Measurements from ENCODE around the gene AP3B1. TPM values are rescaled to one million over a fixed set of nuclear protein-coding genes. Genes with fewer than 3 reads are reported as not detected.

The AP3B1 gene
- total RNA-seq, 4 donors from 2014 or later = 33.8 to 38.6 (median 36.0) TPM

- no peak overlapping the region for H3K27ac ChIP-seq
- 86 to 94% methylated on average over 3 of the region's 3 CpGs for WGBS, 2 donors (ENCODE audit: low coverage in 1 of 2)
- no peak for ATAC-seq
- H3K36me3 ChIP-seq = no peaks in the 10 kb centered on the region
- H3K4me1 ChIP-seq = no peaks in the 10 kb centered on the region
- H3K9me3 ChIP-seq = peaks cover 0 to 5% (median 0%) of the 10 kb centered on the region in 3 donors
- H3K4me3 ChIP-seq = no peak overlapping the region
- no peaks in the 10 kb centered on the region for H3K27me3 ChIP-seq
- TF ChIP-seq, protein P1, sequence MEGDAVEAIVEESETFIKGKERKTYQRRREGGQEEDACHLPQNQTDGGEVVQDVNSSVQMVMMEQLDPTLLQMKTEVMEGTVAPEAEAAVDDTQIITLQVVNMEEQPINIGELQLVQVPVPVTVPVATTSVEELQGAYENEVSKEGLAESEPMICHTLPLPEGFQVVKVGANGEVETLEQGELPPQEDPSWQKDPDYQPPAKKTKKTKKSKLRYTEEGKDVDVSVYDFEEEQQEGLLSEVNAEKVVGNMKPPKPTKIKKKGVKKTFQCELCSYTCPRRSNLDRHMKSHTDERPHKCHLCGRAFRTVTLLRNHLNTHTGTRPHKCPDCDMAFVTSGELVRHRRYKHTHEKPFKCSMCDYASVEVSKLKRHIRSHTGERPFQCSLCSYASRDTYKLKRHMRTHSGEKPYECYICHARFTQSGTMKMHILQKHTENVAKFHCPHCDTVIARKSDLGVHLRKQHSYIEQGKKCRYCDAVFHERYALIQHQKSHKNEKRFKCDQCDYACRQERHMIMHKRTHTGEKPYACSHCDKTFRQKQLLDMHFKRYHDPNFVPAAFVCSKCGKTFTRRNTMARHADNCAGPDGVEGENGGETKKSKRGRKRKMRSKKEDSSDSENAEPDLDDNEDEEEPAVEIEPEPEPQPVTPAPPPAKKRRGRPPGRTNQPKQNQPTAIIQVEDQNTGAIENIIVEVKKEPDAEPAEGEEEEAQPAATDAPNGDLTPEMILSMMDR (IDR thresholded peaks at IDR 0.05) = no peak
- no peak for TF ChIP-seq POLR2AphosphoS5 (IDR thresholded peaks at IDR 0.05)
- TF ChIP-seq EP300 (IDR thresholded peaks at IDR 0.05) = no peak
- TF ChIP-seq POLR2A (IDR thresholded peaks at IDR 0.05) = no peak
Measured at GRCh38 chr5:78253201-78253600, 41.3 kb downstream of the AP3B1 start.

DNA sequence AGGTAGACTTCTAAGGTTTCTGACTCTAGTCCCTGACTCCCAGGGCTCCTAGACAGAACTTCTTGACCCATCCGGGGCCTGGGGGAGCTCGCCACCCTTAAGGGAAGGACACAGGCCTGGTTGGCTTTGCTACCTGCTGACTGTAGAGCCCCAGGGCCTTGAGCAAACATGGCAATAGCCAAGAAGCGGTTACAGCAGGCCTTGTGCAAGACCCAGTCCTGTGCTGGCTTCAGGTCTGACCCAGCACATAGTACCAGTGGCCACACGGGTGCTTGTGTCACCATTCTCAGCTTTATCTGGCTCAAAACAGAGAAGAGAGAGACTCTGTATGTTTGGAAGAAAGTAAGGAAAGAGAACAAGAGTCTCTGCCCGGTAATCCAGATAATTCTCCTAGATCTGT, 41.8 kb downstream of the AP3B1 start:
- ATAC-seq = no peak
- no peak for TF ChIP-seq EP300 (IDR thresholded peaks at IDR 0.05)
- no peak for TF ChIP-seq POLR2A (IDR thresholded peaks at IDR 0.05)
- no peak for TF ChIP-seq POLR2AphosphoS5 (IDR thresholded peaks at IDR 0.05)
- TF ChIP-seq, protein P1 (IDR thresholded peaks at IDR 0.05) = no peak
- H3K27me3 ChIP-seq = no peaks in the 10 kb centered on the region

DNA sequence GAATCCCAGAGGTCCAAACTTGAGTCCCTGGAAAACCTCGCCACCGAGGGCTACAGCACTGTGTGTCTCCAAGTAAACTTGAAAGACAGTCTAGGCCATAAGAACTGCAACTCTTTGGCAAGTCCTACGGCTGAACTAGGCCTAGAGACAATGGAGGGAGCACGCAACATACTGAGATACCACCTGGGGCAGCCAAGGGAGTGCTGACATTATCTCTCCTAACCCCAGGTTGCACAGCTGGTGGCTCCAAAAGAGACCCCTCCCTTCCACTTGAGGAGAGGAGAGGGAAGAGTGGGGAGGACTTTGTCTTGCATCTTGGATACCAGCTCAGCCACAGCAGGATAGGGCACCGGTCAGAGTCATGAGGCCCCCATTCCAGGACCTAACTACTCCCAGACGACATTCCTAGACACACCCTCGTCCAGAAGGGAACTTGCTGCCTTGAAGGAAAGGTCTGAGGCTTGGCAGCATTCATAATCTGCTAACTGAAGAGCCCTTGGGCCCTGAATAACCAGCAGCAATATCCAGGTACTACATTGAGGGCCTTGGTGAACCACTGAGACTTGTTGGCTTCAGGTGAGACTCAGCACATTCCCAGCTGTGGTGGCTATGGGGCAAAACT, 42.7 kb downstream of the AP3B1 start:
- 81 to 100% methylated on average over 1 to 2 of the region's 7 CpGs for WGBS, 2 donors (ENCODE audit: low coverage in 1 of 2)
- ATAC-seq = no peak

More for the DNA sequence above, 41.8 kb downstream of the AP3B1 start:
- Histone ChIP-seq H3K36me3 (no peaks in the 10 kb centered on the region), H3K4me3 (no peak overlapping the region), H3K9me3 (peaks cover 0 to 5% (median 0%) of the 10 kb centered on the region in 3 donors), H3K4me1 (no peaks in the 10 kb centered on the region), H3K27ac (no peak overlapping the region)
- 60 to 80% methylated on average over 1 of the region's 5 CpGs for WGBS, 2 donors (ENCODE audit: low coverage in 1 of 2)

DNA sequence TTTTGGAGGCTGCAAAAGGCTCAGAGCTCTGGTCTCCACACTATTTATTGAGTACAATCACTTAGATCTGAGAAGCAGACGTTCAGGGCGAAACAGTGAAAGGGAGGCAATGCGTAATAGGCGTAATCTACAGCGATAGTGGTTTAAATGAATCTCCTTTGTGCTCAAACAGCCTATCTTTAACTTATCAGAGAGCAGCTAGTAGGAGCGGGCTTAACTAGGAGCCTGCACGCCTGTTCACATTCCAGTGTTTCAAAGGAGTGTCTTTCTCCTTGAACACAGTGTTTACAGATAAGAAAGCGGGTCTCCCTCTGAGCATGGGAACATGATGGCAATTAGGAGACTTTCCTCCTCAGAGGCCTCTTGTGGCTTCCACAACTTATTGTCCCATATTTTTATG, 49.4 kb downstream of the AP3B1 start:
- Histone ChIP-seq H3K36me3 (peaks cover 0 to 2% of the 10 kb centered on the region in 2 donors), H3K9me3 (no peaks in the 10 kb centered on the region), H3K27me3 (no peaks in the 10 kb centered on the region), H3K4me1 (no peaks in the 10 kb centered on the region), H3K4me3 (no peak overlapping the region), H3K27ac (no peak overlapping the region)
- no peak for ATAC-seq
- WGBS, 2 donors (ENCODE audit: low coverage in 1 of 2) = 90 to 93% methylated on average over 8 of the region's 8 CpGs
- TF ChIP-seq, protein P1 (IDR thresholded peaks at IDR 0.05) = no peak
- no peak for TF ChIP-seq EP300 (IDR thresholded peaks at IDR 0.05)
- TF ChIP-seq POLR2AphosphoS5 (IDR thresholded peaks at IDR 0.05) = no peak
- TF ChIP-seq POLR2A (IDR thresholded peaks at IDR 0.05) = no peak

More for the DNA sequence above, 42.7 kb downstream of the AP3B1 start:
- Histone ChIP-seq H3K9me3 (peaks cover 0 to 5% (median 0%) of the 10 kb centered on the region in 3 donors), H3K27ac (no peak overlapping the region), H3K4me3 (no peak overlapping the region), H3K4me1 (no peaks in the 10 kb centered on the region), H3K36me3 (no peaks in the 10 kb centered on the region), H3K27me3 (no peaks in the 10 kb centered on the region)
- TF ChIP-seq POLR2AphosphoS5 (IDR thresholded peaks at IDR 0.05) (no peak), POLR2A (IDR thresholded peaks at IDR 0.05) (no peak)
- TF ChIP-seq, protein P1 (IDR thresholded peaks at IDR 0.05) = no peak

DNA sequence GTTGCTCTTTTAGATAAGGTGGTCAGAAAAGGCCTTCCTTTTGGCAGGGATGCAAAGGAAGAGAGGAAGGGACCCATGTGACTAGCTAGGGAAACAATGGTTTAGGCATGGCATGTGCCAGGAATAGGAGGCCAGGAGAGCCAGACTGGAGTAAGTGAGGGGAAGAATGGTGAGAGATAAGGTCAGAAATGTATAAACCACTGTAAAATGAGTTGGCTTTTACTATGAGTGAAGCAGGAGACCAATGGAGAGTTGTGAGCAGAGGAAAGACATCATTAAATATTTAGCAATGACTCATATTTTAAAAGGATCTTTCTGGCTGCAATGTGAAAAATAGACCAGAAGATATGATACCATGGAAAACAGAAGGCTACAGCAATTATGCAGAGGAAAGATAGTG, 50.9 kb downstream of the AP3B1 start:
- TF ChIP-seq POLR2A (IDR thresholded peaks at IDR 0.05) = no peak
- TF ChIP-seq, protein P1 (IDR thresholded peaks at IDR 0.05) = no peak
- no peak for TF ChIP-seq EP300 (IDR thresholded peaks at IDR 0.05)
- TF ChIP-seq POLR2AphosphoS5 (IDR thresholded peaks at IDR 0.05) = no peak
- ATAC-seq = no peak
- Histone ChIP-seq H3K4me1 (no peaks in the 10 kb centered on the region), H3K36me3 (peaks cover 0 to 16% of the 10 kb centered on the region in 2 donors), H3K27ac (no peak overlapping the region), H3K9me3 (no peaks in the 10 kb centered on the region), H3K4me3 (no peak overlapping the region), H3K27me3 (no peaks in the 10 kb centered on the region)
